ENCODE measurements around the gene PHLDA3. TPM values are rescaled to one million over a fixed set of nuclear protein-coding genes. Genes with fewer than 3 reads are reported as not detected.

The PHLDA3 gene
- total and polyA plus RNA-seq, 2 donors (not counting 3 experiments of a cell fraction or from before 2014, with no cell fraction given), result 21.4 to 29.5 TPM

GRCh38 chr1:201461645-201462441, 7.1 kb downstream of the PHLDA3 start:
- BruUV-seq (replicated peaks), result no TSS peak
- no peaks in the 10 kb centered on the region for H3K9me3 ChIP-seq (replicated peaks; ENCODE audit: control insufficient read depth, insufficient read depth, low read length)
- no peaks in the 10 kb centered on the region for H3K9me1 ChIP-seq (replicated peaks; ENCODE audit: control insufficient read depth, extremely low read depth, insufficient read depth, low read length)
- dilution Hi-C loops (cut with MboI; ENCODE audit: extremely low pct_ligation_motif_present, low sequenced_read_pairs), result no loop called here
- H4K20me1 ChIP-seq (replicated peaks; ENCODE audit: control insufficient read depth, extremely low read depth, insufficient read depth, low read length), result no peaks in the 10 kb centered on the region
- intact Hi-C loops (cut with micrococcal nuclease), result no loop called here
- H3K4me3 ChIP-seq (replicated peaks in 1 of 3; ENCODE audit: insufficient read depth in 1 of 3, low read depth in 1 of 3, low read length in 3 of 3), result no peak overlapping the region
- no peaks in the 10 kb centered on the region for H3K27me3 ChIP-seq (ENCODE audit: control insufficient read depth in 2 of 2, insufficient read depth in 2 of 2, low read length in 2 of 2)
- peaks cover 0 to 12% of the 10 kb centered on the region in 2 experiments for H3K36me3 ChIP-seq (ENCODE audit: control insufficient read depth in 2 of 2, extremely low read depth in 1 of 2, insufficient read depth in 2 of 2, low read length in 2 of 2)
- FAIRE-seq, result peak; percentile 33
- H3K27ac ChIP-seq (ENCODE audit: insufficient read depth, low read depth, low read length), result no peak overlapping the region
- H2AFZ ChIP-seq (ENCODE audit: low read depth, low read length), result no peak overlapping the region
- peaks cover 13% of the 10 kb centered on the region for H3K4me1 ChIP-seq (ENCODE audit: control insufficient read depth, extremely low read depth, insufficient read depth, low read length)
- H3K79me2 ChIP-seq (ENCODE audit: control insufficient read depth, insufficient read depth, low read length), result peaks cover 2% of the 10 kb centered on the region
- POLR2A ChIA-PET, result interaction anchor here (0.6 to 1.2 kb wide), 2 partner anchors 45 to 73 kb away, joined by 4 to 11 read pairs; partner anchors contain the start of gene CSRP1
- H3K4me2 ChIP-seq (ENCODE audit: insufficient read depth, low read length), result no peak overlapping the region
- peak; percentile 61 for DNase-seq (ENCODE audit: low read depth, low spot score)
- CTCF ChIA-PET, result interaction anchor here (1.0 to 6.7 kb wide), 7 partner anchors 9 to 51 kb away, joined by 3 to 58 read pairs (median 11); no protein-coding TSS in a partner anchor
- peak; percentile 17 for TF ChIP-seq POLR2AphosphoS5 (IDR thresholded peaks at IDR 0.05; ENCODE audit: insufficient read depth, low read depth, low read length)
- TF ChIP-seq EZH2 (IDR thresholded peaks at IDR 0.05; ENCODE audit: borderline replicate concordance, low read depth, low read length, severe bottlenecking), result no peak
- no peak for TF ChIP-seq MYC (IDR thresholded peaks at IDR 0.05; ENCODE audit: low read depth, low read length)
- no peak for TF ChIP-seq MAX (IDR thresholded peaks at IDR 0.05; ENCODE audit: insufficient read depth, insufficient read length)
- peak; percentile 24 for TF ChIP-seq FOS (IDR thresholded peaks at IDR 0.05; ENCODE audit: borderline replicate concordance, insufficient read depth, low read length)
- TF ChIP-seq JUN (IDR thresholded peaks at IDR 0.05; ENCODE audit: borderline replicate concordance, insufficient read depth, insufficient read length, low read depth), result peak; percentile 20
- no peak for TF ChIP-seq CTCF (IDR thresholded peaks at IDR 0.05; ENCODE audit: extremely low read depth in 1 of 2, insufficient read depth in 1 of 2, low read depth in 1 of 2, low read length in 2 of 2)
- TF ChIP-seq GATA2 (IDR thresholded peaks at IDR 0.05; ENCODE audit: insufficient read depth, insufficient read length, low read depth, low read length), result no peak
- peak; percentile 16 for TF ChIP-seq POLR2A (IDR thresholded peaks at IDR 0.05; ENCODE audit: low read depth, low read length)
- no peak overlapping the region for H3K9ac ChIP-seq (replicated peaks; ENCODE audit: extremely low read depth, insufficient read depth, low read length)
